ENCODE measurements around the gene MARCHF6.

MARCHF6 gene

DNA sequence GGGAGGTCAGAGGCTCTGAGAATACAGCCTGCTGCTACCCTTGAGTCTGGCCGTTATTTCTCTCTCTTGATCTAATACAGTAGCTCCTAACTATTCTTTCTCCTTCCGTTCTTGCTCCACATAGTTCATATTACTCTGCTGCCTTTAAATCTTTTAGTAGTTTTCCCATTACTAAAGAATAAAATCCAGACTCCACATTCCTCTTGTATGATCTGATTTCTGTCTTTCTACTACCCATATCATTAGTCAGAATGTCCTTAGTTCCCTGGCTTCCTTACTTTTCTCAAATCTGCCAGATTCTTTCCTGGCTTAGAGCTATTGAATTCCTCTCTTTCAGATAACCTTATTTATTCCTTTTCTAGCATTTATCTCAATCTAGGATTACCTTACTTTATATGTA is 40.0 kb downstream of the MARCHF6 start:
- TF ChIP-seq, protein P1, sequence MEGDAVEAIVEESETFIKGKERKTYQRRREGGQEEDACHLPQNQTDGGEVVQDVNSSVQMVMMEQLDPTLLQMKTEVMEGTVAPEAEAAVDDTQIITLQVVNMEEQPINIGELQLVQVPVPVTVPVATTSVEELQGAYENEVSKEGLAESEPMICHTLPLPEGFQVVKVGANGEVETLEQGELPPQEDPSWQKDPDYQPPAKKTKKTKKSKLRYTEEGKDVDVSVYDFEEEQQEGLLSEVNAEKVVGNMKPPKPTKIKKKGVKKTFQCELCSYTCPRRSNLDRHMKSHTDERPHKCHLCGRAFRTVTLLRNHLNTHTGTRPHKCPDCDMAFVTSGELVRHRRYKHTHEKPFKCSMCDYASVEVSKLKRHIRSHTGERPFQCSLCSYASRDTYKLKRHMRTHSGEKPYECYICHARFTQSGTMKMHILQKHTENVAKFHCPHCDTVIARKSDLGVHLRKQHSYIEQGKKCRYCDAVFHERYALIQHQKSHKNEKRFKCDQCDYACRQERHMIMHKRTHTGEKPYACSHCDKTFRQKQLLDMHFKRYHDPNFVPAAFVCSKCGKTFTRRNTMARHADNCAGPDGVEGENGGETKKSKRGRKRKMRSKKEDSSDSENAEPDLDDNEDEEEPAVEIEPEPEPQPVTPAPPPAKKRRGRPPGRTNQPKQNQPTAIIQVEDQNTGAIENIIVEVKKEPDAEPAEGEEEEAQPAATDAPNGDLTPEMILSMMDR (IDR thresholded peaks at IDR 0.05; ENCODE audit: borderline replicate concordance, control extremely low read depth, extremely low read depth, insufficient read depth, missing control alignments) = no peak
- DNase-seq (ENCODE audit: low spot score) = no peak

DNA sequence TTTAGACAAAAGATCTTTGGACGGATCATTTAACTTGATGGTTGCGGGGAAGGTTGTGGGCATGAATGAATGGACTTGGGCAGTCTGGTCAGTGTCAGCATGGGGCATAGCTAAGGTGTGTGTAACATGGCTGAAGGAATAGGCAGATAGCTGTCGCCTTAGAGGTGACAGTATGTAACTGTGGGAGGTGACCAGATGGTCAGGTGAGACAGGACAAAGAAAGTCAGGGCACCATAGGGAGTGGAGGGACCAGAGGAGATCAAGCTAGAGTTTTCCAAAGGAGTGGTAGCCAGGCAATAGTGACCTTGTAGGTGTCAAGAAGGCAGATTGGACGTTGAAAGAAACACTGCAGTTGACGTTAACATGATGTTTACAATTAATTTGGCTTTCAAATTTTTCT is 43.1 kb downstream of the MARCHF6 start:
- TF ChIP-seq, protein P1 (IDR thresholded peaks at IDR 0.05; ENCODE audit: borderline replicate concordance, control extremely low read depth, extremely low read depth, insufficient read depth, missing control alignments) = no peak
- no peak for DNase-seq (ENCODE audit: low spot score)
- in situ Hi-C loops (cut with MboI; ENCODE audit: low sequenced_read_pairs, unreplicated experiment) = no loop called here

More for the DNA sequence above, 40.0 kb downstream of the MARCHF6 start:
- in situ Hi-C loops (cut with MboI; ENCODE audit: low sequenced_read_pairs, unreplicated experiment) = no loop called here

DNA sequence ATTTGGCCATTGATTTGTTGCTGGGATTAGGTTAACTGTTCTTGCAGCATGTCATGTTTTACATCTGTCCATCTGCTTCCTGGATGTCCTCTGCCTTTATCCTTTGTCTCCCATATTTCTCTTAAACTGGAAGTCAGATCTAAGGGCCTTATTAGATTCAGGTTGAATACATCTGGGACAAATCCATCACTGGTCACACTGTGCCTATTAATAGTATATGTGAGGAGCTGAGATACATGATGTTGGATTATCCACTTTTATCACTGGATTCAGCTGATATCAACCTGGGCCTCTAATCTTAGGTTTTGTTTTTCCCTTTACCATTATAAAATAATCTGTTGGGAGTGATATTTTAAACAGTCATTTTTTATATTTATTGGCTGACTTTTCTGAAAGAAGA is 46.3 kb downstream of the MARCHF6 start:
- DNase-seq (ENCODE audit: low spot score) = no peak
- TF ChIP-seq, protein P1 (IDR thresholded peaks at IDR 0.05; ENCODE audit: borderline replicate concordance, control extremely low read depth, extremely low read depth, insufficient read depth, missing control alignments) = no peak
- in situ Hi-C loops (cut with MboI; ENCODE audit: low sequenced_read_pairs, unreplicated experiment) = no loop called here

- DNase-seq (ENCODE audit: low spot score) = no peak
- in situ Hi-C loops (cut with MboI; ENCODE audit: low sequenced_read_pairs, unreplicated experiment) = no loop called here
- TF ChIP-seq, protein P1 (IDR thresholded peaks at IDR 0.05; ENCODE audit: borderline replicate concordance, control extremely low read depth, extremely low read depth, insufficient read depth, missing control alignments) = no peak
These were observed 46.9 kb downstream of the MARCHF6 start for GRCh38 chr5:10400411-10400810.

- DNase-seq (ENCODE audit: low spot score) = peak; percentile 31
- in situ Hi-C loops (cut with MboI; ENCODE audit: low sequenced_read_pairs, unreplicated experiment) = no loop called here
- TF ChIP-seq, protein P1 (IDR thresholded peaks at IDR 0.05; ENCODE audit: borderline replicate concordance, control extremely low read depth, extremely low read depth, insufficient read depth, missing control alignments) = no peak
These were observed 47.3 kb downstream of the MARCHF6 start for GRCh38 chr5:10400831-10401230.

GRCh38 chr5:10401498-10401897 is 48.0 kb downstream of the MARCHF6 start:
- TF ChIP-seq, protein P1 (IDR thresholded peaks at IDR 0.05; ENCODE audit: borderline replicate concordance, control extremely low read depth, extremely low read depth, insufficient read depth, missing control alignments) = no peak
- in situ Hi-C loops (cut with MboI; ENCODE audit: low sequenced_read_pairs, unreplicated experiment) = no loop called here
- no peak for DNase-seq (ENCODE audit: low spot score)

All from GM13976 (cell line).